NCI-H446 treated with DMSO at 0.1 percent for 48 hours (cell line): ENCODE results near the gene OPCML.

Experiments
- DNase-seq: peaks from one replicate; lab custom pipeline; 2025; lab: John Stamatoyannopoulos, UW

The OPCML gene

GRCh38 chr11:133232665-133233064 lies 299.6 kb downstream of the OPCML start:
- no peak for DNase-seq

- DNase-seq = no peak
Observed at GRCh38 chr11:133230431-133230830, 301.9 kb downstream of the OPCML start.

GRCh38 chr11:133228471-133229329 lies 303.6 kb downstream of the OPCML start:
- no peak for DNase-seq

- DNase-seq = no peak
Observed at GRCh38 chr11:133227632-133228111, 304.6 kb downstream of the OPCML start.

- no peak for DNase-seq
Observed at GRCh38 chr11:133224271-133224670, 308.0 kb downstream of the OPCML start.

- no peak for DNase-seq
Observed at GRCh38 chr11:133222425-133223330, 309.6 kb downstream of the OPCML start.

- DNase-seq = no peak
Observed at GRCh38 chr11:133219543-133219942, 312.8 kb downstream of the OPCML start.

GRCh38 chr11:133216813-133217212 lies 315.5 kb downstream of the OPCML start:
- DNase-seq = no peak

- no peak for DNase-seq
Observed at GRCh38 chr11:133215596-133216230, 316.6 kb downstream of the OPCML start.

GRCh38 chr11:133214646-133215045 lies 317.7 kb downstream of the OPCML start:
- no peak for DNase-seq

- DNase-seq = no peak
Observed at GRCh38 chr11:133212201-133212600, 320.1 kb downstream of the OPCML start.

GRCh38 chr11:133207995-133208394 lies 324.3 kb downstream of the OPCML start:
- no peak for DNase-seq

GRCh38 chr11:133206313-133207005 lies 325.8 kb downstream of the OPCML start:
- no peak for DNase-seq

GRCh38 chr11:133204158-133204557 lies 328.1 kb downstream of the OPCML start:
- no peak for DNase-seq

- DNase-seq = no peak
Observed at GRCh38 chr11:133202816-133203215, 329.5 kb downstream of the OPCML start.

- DNase-seq = no peak
Observed at GRCh38 chr11:133198438-133198837, 333.9 kb downstream of the OPCML start.

GRCh38 chr11:133197425-133197824 lies 334.9 kb downstream of the OPCML start:
- no peak for DNase-seq

- DNase-seq = no peak
Observed at GRCh38 chr11:133191931-133192330, 340.4 kb downstream of the OPCML start.

- no peak for DNase-seq
Observed at GRCh38 chr11:133181667-133182066, 350.6 kb downstream of the OPCML start.

GRCh38 chr11:133181066-133181465 lies 351.2 kb downstream of the OPCML start:
- DNase-seq = no peak

GRCh38 chr11:133180201-133180600 lies 352.1 kb downstream of the OPCML start:
- no peak for DNase-seq

- no peak for DNase-seq
Observed at GRCh38 chr11:133176748-133177147, 355.6 kb downstream of the OPCML start.
